Fibroblast of lung (primary cell): Measurements from ENCODE around the gene VMO1. TPM values are rescaled to one million over a fixed set of nuclear protein-coding genes. Genes with fewer than 3 reads are reported as not detected.
A peak's percentile ranks its signal among the peaks of the same experiment; 100 is the strongest.

Source experiments
- DNase-seq, 2 donors: peaks; one replicate each; pipeline versions ENCODE4 v3.0.0 to v3.0.0-alpha.2; 2010; ENCODE audit warnings: low read depth in 2 of 2
- H2AFZ ChIP-seq: 2 replicates; pipeline ENCODE4 v1.5.1; 2012; ENCODE audit warnings: low read length, control low read depth, inconsistent platforms
- H3K27ac ChIP-seq: 2 replicates; pipeline ENCODE4 v1.5.1; 2011; ENCODE audit warnings: low read length, control low read depth; ENCODE audit not compliant: insufficient read depth
- H3K27me3 ChIP-seq: 2 replicates; pipeline ENCODE4 v1.5.1; 2011; ENCODE audit warnings: mild to moderate bottlenecking, low read length; ENCODE audit not compliant: control insufficient read depth, insufficient read depth
- H3K36me3 ChIP-seq: 2 replicates; pipeline ENCODE4 v1.5.1; 2011; ENCODE audit warnings: low read length; ENCODE audit not compliant: control insufficient read depth, insufficient read depth
- H3K4me1 ChIP-seq: 2 replicates; pipeline ENCODE4 v1.5.1; 2011; ENCODE audit warnings: low read length; ENCODE audit not compliant: control insufficient read depth, insufficient read depth; ENCODE audit errors: extremely low read depth
- H3K4me2 ChIP-seq: 2 replicates; pipeline ENCODE4 v1.5.1; 2011; ENCODE audit warnings: low read length, control low read depth; ENCODE audit not compliant: insufficient read depth; ENCODE audit errors: extremely low read depth
- H3K4me3 ChIP-seq, 4 experiments: fragments of 200-600 bp in 1 of 4; sonication (generic) in 1 of 4; replicated peaks in 1 of 4; 2 replicates each; pipeline ENCODE4 v1.5.1; 2011 to 2016; ENCODE audit warnings: low read length in 4 of 4, low read depth in 3 of 4, mild to moderate bottlenecking in 3 of 4, control low read depth in 2 of 4, inconsistent platforms in 1 of 4, mixed read lengths in 1 of 4; ENCODE audit not compliant: insufficient read depth in 1 of 4; ENCODE audit errors: control extremely low read depth in 1 of 4
- H3K79me2 ChIP-seq: 2 replicates; pipeline ENCODE4 v1.5.1; 2012; ENCODE audit warnings: mild to moderate bottlenecking, low read length, inconsistent platforms; ENCODE audit not compliant: control insufficient read depth, insufficient read depth
- H3K9ac ChIP-seq: 2 replicates; pipeline ENCODE4 v1.5.1; 2011; ENCODE audit warnings: mild to moderate bottlenecking, low read length, control low read depth; ENCODE audit not compliant: insufficient read depth
- H3K9me3 ChIP-seq: 2 replicates; pipeline ENCODE4 v1.5.1; 2012; ENCODE audit warnings: low read depth, low read length; ENCODE audit not compliant: control insufficient read depth, insufficient read depth
- H4K20me1 ChIP-seq: 2 replicates; pipeline ENCODE4 v1.5.1; 2011; ENCODE audit warnings: low read length; ENCODE audit not compliant: control insufficient read depth, insufficient read depth; ENCODE audit errors: extremely low read depth
- EZH2 ChIP-seq: IDR thresholded peaks from 2 replicates; pipeline ENCODE4 v1.5.1; 2012; ENCODE audit warnings: low read length, control low read depth, mild to moderate bottlenecking; ENCODE audit errors: missing control alignments
- polyA plus RNA-seq, 2 donors: library from polyadenylated mRNA; depleted of rRNA in 1 of 2; stranded (reverse) in 1 of 2; unstranded in 1 of 2; fragments of >200 nt; gene quantifications; 2 replicates each; pipeline ENCODE4 v1.2.1, GENCODE V29; 2011 to 2012; ENCODE audit warnings: missing spikeins in 1 of 2
- total RNA-seq: library from RNA; depleted of rRNA; stranded (reverse); fragments of >200 nt; gene quantifications from 2 replicates; pipeline ENCODE4 v1.2.1, GENCODE V29; 2014
- TF ChIP-seq, protein P1 (sequence below), 2 donors: IDR thresholded peaks in 1 of 2; conservative IDR thresholded peaks in 1 of 2; 1 replicate in 1 of 2; 2 replicates in 1 of 2; pipeline ENCODE4 v1.5.1; 2011 to 2012; ENCODE audit warnings: low read length in 2 of 2, control low read depth in 1 of 2, inconsistent platforms in 1 of 2, low read depth in 1 of 2, mild to moderate bottlenecking in 1 of 2

Gene VMO1
- total and polyA plus RNA-seq, 2 donors (not counting 1 experiment from before 2014, with no cell fraction given): 0.33 TPM; not detected in 1

DNA sequence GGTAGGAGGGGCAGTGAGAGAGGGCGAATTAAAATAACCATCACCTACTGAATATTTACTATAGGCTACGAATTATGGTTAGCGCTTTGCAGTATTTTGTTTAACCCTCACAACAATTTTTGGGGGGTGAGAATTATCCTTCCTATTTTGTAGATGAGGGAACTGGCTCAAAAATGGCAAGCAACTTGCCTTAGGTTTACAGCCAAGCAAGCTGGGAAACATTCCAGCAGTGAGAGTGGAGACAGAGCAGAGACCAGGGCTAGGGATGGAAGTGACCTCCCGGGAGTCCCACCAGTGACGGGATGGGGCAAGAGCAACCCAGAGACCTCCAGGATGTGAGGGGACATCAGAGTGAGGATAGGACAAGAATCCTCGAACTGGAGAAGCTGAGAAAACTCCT is 352 bp upstream of the VMO1 start:
- H3K36me3 ChIP-seq: no peaks in the 10 kb centered on the region
- no peak overlapping the region for H3K27ac ChIP-seq
- H3K4me2 ChIP-seq: peak overlapping the region; percentile 78
- no peak overlapping the region for H3K9ac ChIP-seq
- peaks cover 8% of the 10 kb centered on the region for H3K4me1 ChIP-seq
- H2AFZ ChIP-seq: no peak overlapping the region
- H3K79me2 ChIP-seq: no peaks in the 10 kb centered on the region
- DNase-seq: no peak
- peaks cover 5% of the 10 kb centered on the region for H3K27me3 ChIP-seq
- H3K4me3 ChIP-seq: peak overlapping the region in 2 of 4 experiments; percentile 16 to 33
- TF ChIP-seq EZH2: no peak
- TF ChIP-seq, protein P1, sequence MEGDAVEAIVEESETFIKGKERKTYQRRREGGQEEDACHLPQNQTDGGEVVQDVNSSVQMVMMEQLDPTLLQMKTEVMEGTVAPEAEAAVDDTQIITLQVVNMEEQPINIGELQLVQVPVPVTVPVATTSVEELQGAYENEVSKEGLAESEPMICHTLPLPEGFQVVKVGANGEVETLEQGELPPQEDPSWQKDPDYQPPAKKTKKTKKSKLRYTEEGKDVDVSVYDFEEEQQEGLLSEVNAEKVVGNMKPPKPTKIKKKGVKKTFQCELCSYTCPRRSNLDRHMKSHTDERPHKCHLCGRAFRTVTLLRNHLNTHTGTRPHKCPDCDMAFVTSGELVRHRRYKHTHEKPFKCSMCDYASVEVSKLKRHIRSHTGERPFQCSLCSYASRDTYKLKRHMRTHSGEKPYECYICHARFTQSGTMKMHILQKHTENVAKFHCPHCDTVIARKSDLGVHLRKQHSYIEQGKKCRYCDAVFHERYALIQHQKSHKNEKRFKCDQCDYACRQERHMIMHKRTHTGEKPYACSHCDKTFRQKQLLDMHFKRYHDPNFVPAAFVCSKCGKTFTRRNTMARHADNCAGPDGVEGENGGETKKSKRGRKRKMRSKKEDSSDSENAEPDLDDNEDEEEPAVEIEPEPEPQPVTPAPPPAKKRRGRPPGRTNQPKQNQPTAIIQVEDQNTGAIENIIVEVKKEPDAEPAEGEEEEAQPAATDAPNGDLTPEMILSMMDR (conservative IDR thresholded peaks at IDR 0.05 in 1 of 2, IDR thresholded peaks at IDR 0.05 in 1 of 2; ENCODE audit: low read depth in 1 of 2, low read length in 2 of 2): no peak
- no peaks in the 10 kb centered on the region for H4K20me1 ChIP-seq
- H3K9me3 ChIP-seq: no peaks in the 10 kb centered on the region

DNA sequence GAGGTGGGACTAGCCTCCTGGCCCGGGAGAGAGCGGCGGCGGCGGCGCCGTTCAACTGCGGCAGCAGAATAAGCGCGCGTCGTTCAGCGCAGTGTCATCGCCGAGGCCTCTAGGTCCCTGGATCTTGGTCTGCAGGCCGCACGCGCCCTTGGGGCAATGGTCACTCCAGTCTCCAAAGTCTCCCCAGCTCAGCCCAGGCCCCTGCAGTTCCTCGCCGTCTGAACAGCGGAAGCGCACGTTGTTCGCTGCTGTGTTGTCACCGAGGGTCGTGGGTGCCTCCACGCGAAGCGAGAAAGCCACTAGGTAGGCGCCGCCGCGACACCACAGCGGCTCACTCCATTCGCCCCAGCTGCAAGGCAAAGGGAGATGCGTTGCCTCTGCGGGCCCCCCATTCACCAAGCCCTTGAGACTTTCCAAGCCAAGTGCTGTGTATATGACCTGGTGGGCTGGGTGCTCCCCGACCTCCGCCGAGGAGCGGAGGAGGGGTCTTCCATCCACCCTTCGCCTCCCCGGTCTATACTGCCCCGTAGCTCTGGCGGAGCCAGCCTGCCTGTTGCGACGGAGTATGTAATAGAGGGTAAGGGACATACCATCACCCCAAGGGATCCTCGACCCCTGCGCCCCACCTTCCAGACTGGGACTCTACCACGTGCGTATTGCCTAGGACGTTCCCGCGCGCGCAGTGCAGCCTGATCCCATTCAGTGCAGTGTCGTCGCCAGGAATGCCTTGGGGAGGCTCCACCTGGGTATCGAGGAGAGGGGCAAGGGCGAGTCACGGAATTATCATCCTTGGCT is 656 bp downstream of the VMO1 start:
- Histone ChIP-seq H3K27ac (no peak overlapping the region), H3K4me1 (peaks cover 8% of the 10 kb centered on the region), H3K9ac (no peak overlapping the region), H3K4me3 (peak overlapping the region in 3 of 4 experiments; percentile 5 to 33 (median 7)), H4K20me1 (no peaks in the 10 kb centered on the region), H2AFZ (peak overlapping the region; percentile 49), H3K36me3 (no peaks in the 10 kb centered on the region), H3K4me2 (peak overlapping the region; percentile 78), H3K27me3 (peaks cover 5% of the 10 kb centered on the region), H3K79me2 (no peaks in the 10 kb centered on the region), H3K9me3 (no peaks in the 10 kb centered on the region)
- TF ChIP-seq, protein P1 (conservative IDR thresholded peaks at IDR 0.05 in 1 of 2, IDR thresholded peaks at IDR 0.05 in 1 of 2; ENCODE audit: low read depth in 1 of 2, low read length in 2 of 2): no peak
- peak; percentile 57 for TF ChIP-seq EZH2
- no peak for DNase-seq

DNA sequence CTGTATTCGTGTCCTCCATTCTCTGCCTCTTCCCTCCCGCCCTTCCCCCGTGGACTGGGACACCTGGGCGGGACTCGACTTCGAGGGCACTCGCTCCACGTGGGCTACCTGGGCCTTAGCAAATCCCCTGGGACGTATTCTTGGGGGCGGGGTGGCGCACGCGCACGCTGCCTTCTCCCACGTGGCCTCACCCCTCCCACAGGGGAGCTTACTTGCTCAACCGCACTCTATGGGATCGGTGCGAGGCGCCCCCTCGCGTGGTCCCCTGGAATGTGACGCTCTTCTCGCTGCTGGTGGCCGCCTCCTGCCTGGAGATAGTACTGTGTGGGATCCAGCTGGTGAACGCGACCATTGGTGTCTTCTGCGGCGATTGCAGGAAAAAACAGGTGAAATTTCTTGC is 3.5 kb downstream of the VMO1 start:
- no peak overlapping the region for H3K4me2 ChIP-seq
- no peak overlapping the region for H3K9ac ChIP-seq
- H3K4me1 ChIP-seq: peaks cover 4% of the 10 kb centered on the region
- no peaks in the 10 kb centered on the region for H3K79me2 ChIP-seq
- H3K27ac ChIP-seq: no peak overlapping the region
- no peak for DNase-seq
- H2AFZ ChIP-seq: no peak overlapping the region
- H3K36me3 ChIP-seq: no peaks in the 10 kb centered on the region
- H3K4me3 ChIP-seq: no peak overlapping the region
- no peak for TF ChIP-seq EZH2
- TF ChIP-seq, protein P1 (conservative IDR thresholded peaks at IDR 0.05 in 1 of 2, IDR thresholded peaks at IDR 0.05 in 1 of 2; ENCODE audit: low read depth in 1 of 2, low read length in 2 of 2): no peak
- no peaks in the 10 kb centered on the region for H3K9me3 ChIP-seq
- no peaks in the 10 kb centered on the region for H4K20me1 ChIP-seq
- peaks cover 5% of the 10 kb centered on the region for H3K27me3 ChIP-seq
